GM21619 (cell line): Measurements from ENCODE around the gene CSNK2B.

Experiments
- ATAC-seq: cut with Tn5 transposase; IDR thresholded peaks from one replicate; pipeline ENCODE4 v1.9.1; 2021; ENCODE audit not compliant: unreplicated experiment

The CSNK2B gene

DNA sequence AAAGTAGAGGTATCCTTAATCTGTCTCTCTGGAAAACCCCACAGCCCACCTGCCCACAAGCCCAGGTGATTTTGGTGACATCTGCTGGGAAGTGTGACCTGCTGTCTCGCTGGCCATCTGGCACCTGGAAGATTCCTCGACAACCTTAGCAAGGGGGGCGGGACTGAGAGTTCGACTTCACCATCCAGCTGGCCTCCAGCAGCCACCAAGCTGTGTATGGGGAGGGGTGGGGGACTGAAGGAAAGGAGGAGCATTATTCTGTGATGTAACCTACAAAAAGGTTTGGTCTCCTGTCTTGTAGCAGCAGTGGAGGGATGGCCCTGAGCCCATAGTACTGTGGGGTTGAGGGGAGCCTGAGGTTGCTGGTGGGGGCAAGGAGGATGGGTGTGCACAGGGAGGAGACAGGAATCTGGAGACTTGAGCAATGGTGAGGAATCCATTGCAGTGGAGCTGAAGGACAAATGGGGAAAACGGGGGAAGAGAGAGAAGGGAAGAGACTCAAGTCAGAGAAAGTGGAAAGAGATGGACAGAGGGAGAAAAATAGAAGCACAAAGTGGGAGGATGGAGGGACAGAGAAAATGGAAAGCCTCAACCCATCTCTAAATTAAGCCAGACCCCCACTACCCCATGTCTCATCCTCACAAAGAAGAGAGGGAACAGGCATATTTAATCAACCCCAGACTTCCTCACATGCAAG is 44.8 kb downstream of the CSNK2B start:
- ATAC-seq: no peak

DNA sequence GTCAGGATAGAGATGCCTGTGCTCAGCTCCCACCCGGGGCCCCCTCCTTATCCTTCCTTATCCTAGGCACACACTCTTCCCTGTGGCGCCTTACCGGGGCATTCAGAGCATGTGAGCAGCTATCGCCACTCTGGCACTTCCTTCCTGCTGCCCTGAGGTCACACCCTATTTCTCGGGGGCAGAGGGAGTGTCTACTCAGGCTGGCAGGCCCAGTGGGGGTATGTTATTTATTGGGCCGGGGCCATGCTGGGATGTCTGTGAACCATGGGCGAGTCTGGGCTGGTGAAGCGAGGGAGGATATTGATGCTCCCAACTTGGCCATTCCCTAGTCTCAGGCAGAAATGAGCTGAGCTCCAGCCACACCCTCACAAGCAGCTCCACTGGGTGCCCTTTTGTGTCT is 45.4 kb downstream of the CSNK2B start:
- no peak for ATAC-seq

DNA sequence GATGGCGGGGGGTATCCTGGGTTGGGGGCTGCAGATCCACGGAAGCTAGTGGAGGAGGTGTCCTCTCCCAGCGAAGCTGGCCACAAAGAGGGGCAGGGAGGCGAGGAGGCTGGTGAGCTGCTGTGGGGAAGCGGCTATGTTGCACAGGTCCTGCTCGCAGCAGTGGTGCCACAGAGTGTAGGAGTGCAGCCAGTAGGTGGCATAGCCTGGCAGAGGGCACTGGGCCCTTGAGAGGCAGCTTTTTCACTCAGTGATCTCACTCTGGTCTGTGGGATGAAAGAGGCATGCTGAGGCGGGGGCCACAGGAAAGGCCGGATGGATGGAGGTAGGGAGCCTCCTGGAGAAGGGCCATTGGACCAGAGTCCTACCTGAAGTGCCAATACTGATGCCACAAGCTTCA is 46.4 kb downstream of the CSNK2B start:
- ATAC-seq: no peak

DNA sequence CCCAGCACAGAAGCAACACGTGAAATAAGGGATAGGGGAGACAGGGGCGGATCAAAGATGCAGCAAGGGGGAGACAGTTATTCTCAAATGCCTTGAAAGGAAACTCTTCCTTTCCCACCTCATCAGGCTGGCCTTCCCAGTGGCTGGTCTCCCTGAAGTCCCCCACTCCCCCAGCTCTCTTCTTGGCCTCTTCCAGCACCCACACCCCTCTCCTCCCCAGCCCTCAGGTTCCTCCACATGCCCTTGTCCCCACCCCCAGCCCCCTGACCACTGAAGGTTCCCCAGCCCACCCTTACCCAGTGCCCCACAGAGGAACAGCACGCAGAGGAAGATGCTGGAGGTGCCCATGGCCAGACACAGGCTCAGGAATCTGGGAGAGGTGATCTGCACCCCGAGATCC is 47.6 kb downstream of the CSNK2B start:
- ATAC-seq: no peak

DNA sequence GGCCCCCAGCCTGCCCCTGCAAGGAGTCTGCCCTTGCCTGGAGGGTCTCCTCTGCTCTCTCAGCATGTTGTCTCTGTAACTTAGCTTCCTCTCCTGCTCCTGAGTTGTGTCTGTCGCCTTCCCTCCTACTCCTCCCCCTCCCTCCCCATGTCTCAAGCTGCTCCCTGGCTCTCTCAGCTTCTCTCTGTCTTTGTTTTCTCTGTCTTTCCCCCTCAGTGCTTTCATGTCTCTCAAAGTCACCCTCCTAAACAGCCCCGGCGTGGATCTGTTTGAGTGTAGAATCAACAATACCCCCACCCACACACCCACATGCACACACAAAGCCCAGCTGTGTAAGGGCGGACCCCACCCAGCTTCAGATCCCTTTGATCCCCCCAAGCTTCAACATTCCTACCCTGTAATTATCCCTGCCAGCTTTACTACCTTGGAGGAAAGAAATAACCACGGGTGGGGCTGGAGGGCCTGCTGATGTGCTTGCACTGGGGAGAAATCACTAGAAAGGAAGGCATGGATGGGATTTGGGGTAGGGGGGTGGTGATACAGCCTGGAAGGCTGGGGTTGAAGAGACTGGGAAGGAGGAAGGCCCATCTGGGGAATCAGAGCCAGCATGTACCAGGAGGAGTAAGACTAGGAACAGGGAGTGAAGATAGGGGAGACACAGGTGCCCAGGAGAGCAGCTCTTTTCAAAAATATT is 48.3 kb downstream of the CSNK2B start:
- ATAC-seq: no peak

DNA sequence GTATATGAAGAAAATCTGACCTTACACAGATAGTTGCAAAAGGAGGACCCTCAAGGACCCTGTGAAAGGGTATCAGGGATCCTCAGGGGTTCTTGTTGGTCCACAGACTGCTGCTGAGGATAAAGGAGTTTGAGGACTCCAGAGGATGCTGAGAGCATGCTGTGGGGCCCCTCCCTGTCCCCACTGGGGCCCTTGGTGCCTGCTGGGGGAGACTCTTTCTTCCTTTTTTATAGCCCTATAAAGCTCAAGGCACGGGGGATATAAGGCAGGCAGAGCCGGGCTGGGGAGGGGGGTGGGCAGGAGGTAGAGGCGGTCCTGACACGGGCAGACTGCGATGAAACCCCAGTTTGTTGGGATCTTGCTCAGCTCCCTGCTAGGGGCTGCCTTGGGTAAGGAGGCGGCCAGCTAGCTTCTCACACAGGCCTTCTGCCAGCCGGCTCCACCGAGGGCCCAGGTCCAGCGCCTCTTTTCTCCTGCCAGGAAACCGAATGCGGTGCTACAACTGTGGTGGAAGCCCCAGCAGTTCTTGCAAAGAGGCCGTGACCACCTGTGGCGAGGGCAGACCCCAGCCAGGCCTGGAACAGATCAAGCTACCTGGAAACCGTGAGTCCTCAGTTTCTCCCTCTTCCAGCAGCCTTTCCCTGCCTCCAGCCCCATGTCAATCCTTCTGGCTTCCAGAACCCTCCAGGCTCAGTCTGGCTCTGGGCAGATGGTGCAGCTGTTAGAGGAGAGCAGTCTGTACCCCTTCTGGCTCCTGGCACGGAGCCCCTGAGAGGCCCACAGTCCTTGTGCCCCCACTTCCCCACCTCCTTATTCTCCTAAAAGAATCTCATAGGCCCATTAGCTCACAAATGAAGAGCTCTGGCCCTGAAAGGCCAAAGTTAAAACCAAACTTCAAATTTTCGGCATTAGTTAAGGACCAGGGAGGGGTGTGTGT is 49.4 kb downstream of the CSNK2B start, which contains the start of gene LY6G6D:
LY6G6D (plus strand) TSS at position 327 of the 937 bp plus-strand sequence; CDS start at position 335, 8 bp downstream.
- no peak for ATAC-seq

DNA sequence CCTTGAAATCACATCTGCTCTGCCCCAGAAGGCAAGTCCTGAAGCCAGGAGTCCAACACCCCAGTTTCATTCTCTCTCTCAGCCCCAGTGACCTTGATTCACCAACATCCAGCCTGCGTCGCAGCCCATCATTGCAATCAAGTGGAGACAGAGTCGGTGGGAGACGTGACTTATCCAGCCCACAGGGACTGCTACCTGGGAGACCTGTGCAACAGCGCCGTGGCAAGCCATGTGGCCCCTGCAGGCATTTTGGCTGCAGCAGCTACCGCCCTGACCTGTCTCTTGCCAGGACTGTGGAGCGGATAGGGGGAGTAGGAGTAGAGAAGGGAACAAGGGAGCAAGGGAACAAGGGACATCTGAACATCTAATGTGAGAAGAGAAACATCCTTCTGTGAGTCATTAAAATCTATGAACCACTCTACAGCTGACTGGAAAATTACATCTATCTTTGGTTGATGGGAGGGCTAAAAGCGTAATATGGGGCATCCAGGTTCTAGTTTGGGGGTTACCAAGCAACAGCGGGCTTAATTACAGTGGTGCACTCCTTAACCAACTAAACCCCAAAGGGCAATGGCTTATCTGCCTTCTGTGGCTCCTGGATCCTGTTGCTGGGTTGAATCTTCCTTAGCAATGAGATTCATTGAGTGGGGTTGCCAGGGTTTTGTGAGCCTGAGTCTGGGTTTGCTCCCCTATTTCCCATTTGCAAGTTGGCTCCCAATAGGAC is 51.8 kb downstream of the CSNK2B start:
- ATAC-seq: no peak

DNA sequence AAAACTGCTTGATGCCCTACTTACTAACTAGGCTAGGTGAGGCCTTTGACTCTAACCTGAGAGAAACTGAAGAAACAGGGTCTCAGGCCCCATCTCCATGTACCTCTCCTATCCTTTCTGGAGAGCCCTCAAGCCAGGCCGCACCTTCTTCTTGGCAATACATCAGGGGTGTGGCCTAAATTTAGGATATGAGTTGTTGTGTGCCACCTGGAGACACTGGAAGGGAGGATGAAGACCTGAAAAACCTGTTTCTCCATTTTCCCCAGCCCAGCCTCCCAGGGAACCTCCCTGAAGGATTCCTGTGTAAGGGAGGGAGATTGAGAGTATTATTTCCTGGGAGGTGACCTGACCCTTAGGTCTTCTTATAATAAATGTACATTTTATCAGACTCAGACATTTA is 52.4 kb downstream of the CSNK2B start:
- no peak for ATAC-seq

DNA sequence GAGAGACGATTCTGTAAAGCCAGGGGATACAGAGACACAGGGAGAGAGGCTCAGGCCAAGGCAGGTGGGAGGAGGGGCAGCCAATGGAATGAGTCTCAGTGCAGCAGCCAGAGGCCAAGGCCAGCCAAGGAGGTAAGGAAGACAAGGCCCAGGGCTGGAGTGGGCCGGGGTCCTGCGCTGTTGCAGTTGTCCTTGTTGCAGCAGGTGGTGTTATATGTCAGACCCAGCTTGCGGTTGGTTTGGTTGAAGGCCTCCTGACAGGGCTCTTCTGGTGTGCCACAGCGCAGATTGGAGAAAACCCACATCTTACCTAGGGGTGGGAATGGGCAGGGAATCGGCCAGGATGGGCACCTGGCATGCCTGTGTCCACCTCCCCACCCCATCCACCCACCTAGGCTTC is 53.1 kb downstream of the CSNK2B start:
- no peak for ATAC-seq
